ENCODE data around the gene HIP1. TPM values are rescaled to one million over a fixed set of nuclear protein-coding genes. Genes with fewer than 3 reads are reported as not detected.

The HIP1 gene
- total and polyA plus RNA-seq, 2 of the 4 experiments (the other 2 are of a cell fraction), result 6.8 to 10.0 TPM

- H3K4me2 ChIP-seq (ENCODE audit: low read depth, low read length), result peak overlapping the region; percentile 98
- H3K4ac ChIP-seq (ENCODE audit: low read depth, low read length), result peak overlapping the region; percentile 29; the same call in 1 of the 2 replicates
- H4K8ac ChIP-seq (ENCODE audit: low read depth in 2 of 2, low read length in 2 of 2), result peak overlapping the region in 1 of 2 experiments; percentile 2; a peak in 2 of 4 replicates
- no peaks in the 10 kb centered on the region for H3K9me3 ChIP-seq (ENCODE audit: control insufficient read depth, insufficient read depth, low read length)
- H3K79me1 ChIP-seq (ENCODE audit: low read depth in 1 of 2, low read length in 2 of 2), result peaks cover 27 to 35% of the 10 kb centered on the region in 2 experiments
- H3K18ac ChIP-seq (ENCODE audit: low read depth, low read length), result no peak overlapping the region; the same call in 1 of the 2 replicates
- 0% methylated on average over 1 of the region's 35 CpGs; no CpG with 5 or more reads in 1 of the 2 experiments for WGBS, 2 experiments (ENCODE audit: extremely low coverage in 2 of 2, insufficient read length in 1 of 2)
- peak overlapping the region; percentile 83 for H2AK9ac ChIP-seq (replicated peaks; ENCODE audit: low read depth, low read length, poor library complexity)
- peak overlapping the region; percentile 55 for H3K9ac ChIP-seq (ENCODE audit: low read depth, low read length)
- no peak overlapping the region for H2BK20ac ChIP-seq (ENCODE audit: low read depth, low read length)
- H4K5ac ChIP-seq (ENCODE audit: low read depth, low read length), result no peak overlapping the region
- no peaks in the 10 kb centered on the region for H4K20me1 ChIP-seq (ENCODE audit: insufficient read depth, low read length)
- intact Hi-C loops (cut with micrococcal nuclease), result no loop called here
- peak overlapping the region; percentile 45 for H3K4me3 ChIP-seq (ENCODE audit: insufficient read depth, low read depth, low read length)
- H3K4me1 ChIP-seq (ENCODE audit: control insufficient read depth, insufficient read depth, low read length), result peaks cover 10% of the 10 kb centered on the region; the same call in 1 of the 2 replicates
- no peaks in the 10 kb centered on the region for H3K9me1 ChIP-seq (ENCODE audit: insufficient read depth, low read length)
- H3K36me3 ChIP-seq (ENCODE audit: control insufficient read depth, insufficient read depth, low read length), result no peaks in the 10 kb centered on the region
- ATAC-seq (ENCODE audit: low read depth) (peak; percentile 85), DNase-seq (peak; percentile 26)
- TF ChIP-seq CTCF (conservative IDR thresholded peaks at IDR 0.05; ENCODE audit: low read depth, low read length) (0 out of 2 replicates have a peak, but pooled peaks have one; percentile 2), POLR2A (IDR thresholded peaks at IDR 0.05; ENCODE audit: low read depth, low read length) (no peak)
- H3K56ac ChIP-seq (ENCODE audit: extremely low read depth, insufficient read depth, low read length), result no peak overlapping the region
- in situ Hi-C loops (cut with MboI; ENCODE audit: low sequenced_read_pairs), result no loop called here
- ChIA-PET CTCF (no interaction called here), POLR2A (ENCODE audit: unreplicated experiment) (interaction anchor here (0.6 kb wide), 1 partner anchor 107 kb away, joined by 5 read pairs; no protein-coding TSS in a partner anchor)
- peak overlapping the region; percentile 90 for H2AK5ac ChIP-seq (ENCODE audit: low read depth, low read length)
- 0 out of 2 replicates have a peak overlapping the region, but pooled peaks have one; percentile 52 for H3K14ac ChIP-seq (replicated peaks; ENCODE audit: low read depth, low read length)
- H2BK15ac ChIP-seq (ENCODE audit: low read depth, low read length), result no peak overlapping the region
- no peak overlapping the region for H4K91ac ChIP-seq (ENCODE audit: insufficient read depth, low read depth, low read length)
- BruUV-seq (replicated peaks), result no TSS peak
- H2AFZ ChIP-seq (replicated peaks; ENCODE audit: low read length, poor library complexity), result peak overlapping the region; percentile 88
- no peak overlapping the region for H2BK5ac ChIP-seq (ENCODE audit: low read depth, low read length, poor library complexity, severe bottlenecking)
- no peaks in the 10 kb centered on the region for H3K27me3 ChIP-seq (ENCODE audit: control insufficient read depth, insufficient read depth, low read length)
- H3K23ac ChIP-seq (ENCODE audit: low read depth, low read length), result peak overlapping the region; percentile 91
- peak overlapping the region; percentile 53; the same call in 1 of the 2 replicates for H2BK120ac ChIP-seq (ENCODE audit: low read depth, low read length)
- peak overlapping the region; percentile 10; the same call in 1 of the 2 replicates for H3K27ac ChIP-seq (ENCODE audit: insufficient read depth, low read length)
- dilution Hi-C loops (cut with HindIII; ENCODE audit: low sequenced_read_pairs, unreplicated experiment), result no loop called here
These were observed 100.1 kb downstream of the HIP1 start for GRCh38 chr7:75638594-75639070.
